Esophagus (tissue), 2 donors: ENCODE measurements around the gene ZNF595. TPM values are rescaled to one million over a fixed set of nuclear protein-coding genes. Genes with fewer than 3 reads are reported as not detected.

Source experiments
- polyA plus RNA-seq, 2 donors: library from polyadenylated mRNA; stranded (reverse); fragments of 200-250 nt; gene quantifications; one replicate each; pipeline ENCODE4 v1.2.3, GENCODE V29; 2013
- donor health status: healthy with polysubstance abuse.
- donor health status: Bipolar disorder and iron deficiency.

The ZNF595 gene
- polyA plus RNA-seq, 2 donors, result 3.3 to 5.2 TPM

Other genes starting within 250 kb of the ZNF595 start
- gene ZNF718, start 71.2 kb downstream of the ZNF595 start, polyA plus RNA-seq, result under 1 TPM; 0.75 to 0.98 TPM